Activated T-cell treated with anti-CD3 and anti-CD28 coated beads, Interleukin-2, amount 50 U/mL, for 48 hours (primary cell): ENCODE measurements around the gene SELENBP1.
"Not testable (repeated sequence)": the region's sequence is repeated elsewhere in the genome, so short reads cannot be mapped to it uniquely, and the experiment has no call there.

ENCODE experiments used
- DNase-seq, 2 experiments: peaks; one replicate each; pipeline ENCODE4 v3.0.0-alpha.2; 2020

Gene SELENBP1

GRCh38 chr1:151377150-151377884, 4.8 kb upstream of the SELENBP1 start:
- DNase-seq = no peak

- no peak for DNase-seq
Measured at GRCh38 chr1:151373196-151373595, 691 bp upstream of the SELENBP1 start.

GRCh38 chr1:151371370-151372057, 991 bp downstream of the SELENBP1 start:
- DNase-seq = no peak

GRCh38 chr1:151370211-151370911, 2.1 kb downstream of the SELENBP1 start:
- DNase-seq = no peak

- DNase-seq = no peak
Measured at GRCh38 chr1:151369621-151370048, 2.9 kb downstream of the SELENBP1 start.

GRCh38 chr1:151369302-151369610, 3.2 kb downstream of the SELENBP1 start:
- DNase-seq = no peak

- no peak for DNase-seq
Measured at GRCh38 chr1:151368393-151369301, 3.9 kb downstream of the SELENBP1 start.

GRCh38 chr1:151367658-151368392, 4.7 kb downstream of the SELENBP1 start:
- no peak for DNase-seq

- DNase-seq = no peak
Measured at GRCh38 chr1:151364996-151365395, 7.5 kb downstream of the SELENBP1 start.

GRCh38 chr1:151362308-151363155, 10.0 kb downstream of the SELENBP1 start:
- no peak for DNase-seq

GRCh38 chr1:151361883-151362282, 10.6 kb downstream of the SELENBP1 start:
- DNase-seq = no peak

GRCh38 chr1:151356696-151357095, 15.8 kb downstream of the SELENBP1 start:
- DNase-seq = no peak

- DNase-seq = no peak
Measured at GRCh38 chr1:151352021-151352718, 20.3 kb downstream of the SELENBP1 start.

- not testable (repeated sequence) for DNase-seq
Measured at GRCh38 chr1:151350323-151350722, 22.2 kb downstream of the SELENBP1 start.

- no peak for DNase-seq
Measured at GRCh38 chr1:151347523-151348246, 24.8 kb downstream of the SELENBP1 start.

- DNase-seq = peak; percentile 91 to 94
Measured at GRCh38 chr1:151346769-151347522, 25.6 kb downstream of the SELENBP1 start, which contains the start of gene RFX5. RFX5 (minus strand) TSS chr1:151347252; CDS start chr1:151346320, 932 bp downstream.

GRCh38 chr1:151346082-151346768, 26.3 kb downstream of the SELENBP1 start:
- DNase-seq = peak; percentile 30 to 39

GRCh38 chr1:151344291-151344690, 28.2 kb downstream of the SELENBP1 start:
- DNase-seq = no peak
